GM19193 (cell line): Measurements from ENCODE around the gene BAHCC1.

Source experiments
- POLR2A ChIP-seq: IDR thresholded peaks from 4 replicates; pipeline ENCODE4 v1.6.1; 2011; ENCODE audit not compliant: insufficient read depth, insufficient read length; ENCODE audit errors: extremely low read depth

BAHCC1 gene

DNA sequence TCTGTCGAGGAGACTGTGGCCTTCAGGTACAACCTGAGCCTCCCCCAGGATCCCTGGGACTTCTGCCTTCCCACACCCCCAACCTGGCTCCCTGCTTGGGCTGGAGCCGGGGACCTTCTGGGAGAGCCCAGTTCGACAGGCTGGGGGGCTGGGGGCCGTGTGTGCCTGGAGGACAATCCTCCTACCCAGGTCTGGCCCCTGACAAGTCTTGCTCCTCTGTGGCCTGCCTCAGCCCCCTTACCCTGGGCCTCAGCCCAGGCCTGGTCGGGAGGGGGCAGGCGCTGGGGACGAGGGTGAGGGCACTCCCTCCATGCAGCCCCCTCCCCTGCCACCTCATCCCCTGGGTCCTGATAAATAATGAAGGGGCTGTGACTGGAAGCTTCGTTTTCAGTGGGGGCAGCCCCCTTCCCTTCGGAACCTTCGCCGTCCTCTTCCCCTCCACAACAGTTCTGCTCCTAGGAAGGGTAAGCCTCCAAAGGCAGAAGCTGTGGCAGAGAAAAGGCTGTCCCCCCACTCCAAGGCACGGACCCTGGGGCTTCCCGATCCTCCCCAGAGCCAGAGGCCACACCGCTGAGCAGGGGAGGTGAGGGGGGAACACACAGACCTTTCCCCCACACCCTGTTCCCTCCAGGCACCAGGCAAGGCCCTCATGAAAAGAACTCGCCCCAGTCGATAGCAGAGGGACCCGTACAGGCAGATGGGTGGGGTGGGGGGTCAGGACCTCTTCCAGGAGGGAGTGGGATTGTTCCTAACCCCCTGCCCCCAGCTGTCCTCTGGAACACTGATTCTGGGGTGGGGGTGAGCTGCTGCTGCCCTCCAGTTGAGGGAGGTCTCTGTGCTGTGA, 5.0 kb upstream of the BAHCC1 start:
- TF ChIP-seq POLR2A, result no peak

DNA sequence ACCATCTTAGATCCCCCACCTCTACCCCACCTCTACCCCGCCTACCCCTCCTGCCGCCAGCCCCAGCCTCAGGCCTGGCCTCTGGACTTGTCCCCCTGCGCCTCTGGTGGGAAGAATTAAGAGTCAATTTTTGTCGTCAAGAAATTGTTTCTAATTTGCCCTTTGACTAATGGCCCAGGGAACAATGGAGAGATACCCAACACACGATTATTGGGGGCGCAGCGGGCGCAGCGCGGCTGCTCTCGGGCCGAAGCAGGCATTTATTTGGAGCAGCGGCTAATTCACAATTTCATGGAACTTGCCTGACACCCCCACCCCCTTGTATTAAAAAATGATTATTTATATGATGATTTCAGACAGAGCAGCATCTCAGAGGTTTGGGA, 4.4 kb upstream of the BAHCC1 start:
- TF ChIP-seq POLR2A, result no peak

DNA sequence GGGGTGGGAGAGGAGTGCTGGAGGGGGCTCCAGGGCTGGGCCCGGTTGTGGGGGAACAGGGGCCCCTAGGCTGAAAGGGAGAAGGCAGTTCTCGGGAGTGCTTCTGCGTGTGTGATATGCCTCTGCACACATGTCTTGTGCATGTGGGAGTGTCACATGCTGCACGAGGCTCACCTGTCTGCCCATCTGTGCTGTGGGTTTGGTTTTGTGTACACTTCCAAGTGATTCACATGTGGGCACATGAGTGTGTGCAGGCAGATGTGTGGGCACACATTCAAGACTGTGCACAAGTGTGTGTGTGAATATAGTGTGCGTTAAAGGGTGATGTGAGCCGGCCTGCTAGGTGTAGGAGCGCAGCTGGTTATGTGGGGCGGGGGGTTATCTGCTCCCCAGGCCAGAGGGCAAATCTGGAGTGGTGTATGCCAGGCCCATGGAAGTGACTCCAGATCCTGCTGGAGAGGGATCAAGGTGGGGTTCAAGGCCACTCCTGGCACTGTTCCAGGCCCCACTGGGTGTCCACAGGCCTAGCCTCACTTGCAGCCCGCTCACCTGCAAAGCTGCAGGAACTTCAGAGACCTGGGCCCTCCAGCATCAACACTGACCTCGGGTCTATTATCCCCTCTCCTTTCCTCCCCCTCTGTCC, 3.8 kb upstream of the BAHCC1 start:
- no peak for TF ChIP-seq POLR2A

DNA sequence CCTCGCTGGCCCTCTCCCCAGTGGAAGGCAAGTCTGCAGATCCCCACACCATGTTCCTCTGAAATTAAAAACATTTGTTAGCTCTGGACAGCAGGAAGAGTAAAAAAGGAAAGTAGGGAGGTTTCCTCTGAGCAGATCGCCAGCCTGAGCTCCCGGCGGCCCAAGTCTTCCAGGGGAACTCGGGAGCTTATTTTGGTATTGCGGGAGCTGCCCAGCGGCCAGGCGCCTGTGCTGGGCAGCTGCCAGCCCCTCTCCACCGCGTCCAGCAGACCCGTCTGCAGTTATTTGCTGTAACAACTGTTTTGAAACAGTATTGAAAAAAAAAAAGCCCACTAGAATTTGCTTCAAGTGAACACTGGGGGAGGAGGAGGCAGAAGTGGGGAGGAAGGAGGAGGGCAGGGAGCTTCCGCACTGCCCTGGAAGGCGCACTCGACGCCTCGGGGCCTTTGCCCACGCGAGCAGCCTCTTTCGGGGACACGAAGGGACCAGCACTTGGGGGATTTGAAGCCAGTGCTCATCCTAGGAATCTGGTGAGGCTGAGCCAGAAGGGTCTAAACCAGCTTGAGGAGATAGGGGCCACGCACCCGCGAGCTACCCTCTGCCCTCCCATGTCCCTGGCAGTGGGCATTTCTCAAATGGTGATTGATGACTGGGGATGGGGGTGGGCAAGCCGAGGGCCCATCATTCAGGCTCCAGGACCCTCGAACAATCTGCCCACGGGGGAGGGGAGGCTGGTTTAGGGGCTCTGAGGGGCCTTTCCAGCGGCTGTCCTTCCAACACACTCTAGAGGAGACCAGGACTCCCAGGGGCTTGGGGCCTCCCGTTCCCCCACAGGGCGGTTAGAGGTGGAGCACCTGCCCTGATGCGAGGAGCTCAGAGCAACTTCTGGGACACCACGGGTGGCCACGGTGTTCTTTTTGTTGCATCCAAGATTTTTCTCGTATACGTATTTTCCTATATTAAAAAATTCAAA, 3.0 kb upstream of the BAHCC1 start:
- TF ChIP-seq POLR2A, result no peak

DNA sequence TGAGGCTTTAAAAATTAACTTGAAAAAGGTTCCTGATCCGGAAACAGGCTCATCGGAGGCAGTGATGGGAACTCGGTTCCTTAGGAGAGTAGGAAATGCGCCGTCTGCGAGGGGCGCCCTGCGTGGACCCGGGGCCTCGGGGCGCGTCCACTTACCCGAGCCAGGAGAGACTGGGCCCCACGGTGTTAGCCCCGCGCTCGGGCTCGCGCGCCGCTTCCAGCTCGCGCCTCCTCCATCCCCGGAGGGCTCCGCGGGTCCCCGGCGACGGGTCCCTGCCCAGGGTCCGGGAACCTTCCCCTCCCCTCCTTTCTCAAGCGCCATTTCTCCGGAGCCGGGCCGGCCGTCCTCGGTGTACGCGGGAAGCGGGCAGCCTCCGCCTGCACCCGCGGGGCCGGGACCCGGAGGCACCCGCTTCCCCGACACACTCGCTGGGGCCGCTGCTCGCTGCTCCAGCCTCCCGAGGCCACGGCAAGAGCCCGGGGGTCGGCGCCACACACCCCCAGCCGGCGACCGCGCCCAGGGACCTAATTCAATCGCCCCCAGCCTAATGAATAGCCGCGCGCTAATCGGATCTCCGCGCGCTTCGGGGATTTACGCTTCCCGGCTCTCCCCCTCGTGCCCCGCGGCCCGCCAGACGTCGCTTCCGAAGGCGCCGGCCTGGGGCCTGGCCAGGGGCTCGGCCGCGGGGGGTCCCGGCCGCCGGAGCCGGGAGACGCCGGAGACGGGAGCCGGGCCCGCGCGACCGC, 2.2 kb upstream of the BAHCC1 start:
- TF ChIP-seq POLR2A, result no peak

DNA sequence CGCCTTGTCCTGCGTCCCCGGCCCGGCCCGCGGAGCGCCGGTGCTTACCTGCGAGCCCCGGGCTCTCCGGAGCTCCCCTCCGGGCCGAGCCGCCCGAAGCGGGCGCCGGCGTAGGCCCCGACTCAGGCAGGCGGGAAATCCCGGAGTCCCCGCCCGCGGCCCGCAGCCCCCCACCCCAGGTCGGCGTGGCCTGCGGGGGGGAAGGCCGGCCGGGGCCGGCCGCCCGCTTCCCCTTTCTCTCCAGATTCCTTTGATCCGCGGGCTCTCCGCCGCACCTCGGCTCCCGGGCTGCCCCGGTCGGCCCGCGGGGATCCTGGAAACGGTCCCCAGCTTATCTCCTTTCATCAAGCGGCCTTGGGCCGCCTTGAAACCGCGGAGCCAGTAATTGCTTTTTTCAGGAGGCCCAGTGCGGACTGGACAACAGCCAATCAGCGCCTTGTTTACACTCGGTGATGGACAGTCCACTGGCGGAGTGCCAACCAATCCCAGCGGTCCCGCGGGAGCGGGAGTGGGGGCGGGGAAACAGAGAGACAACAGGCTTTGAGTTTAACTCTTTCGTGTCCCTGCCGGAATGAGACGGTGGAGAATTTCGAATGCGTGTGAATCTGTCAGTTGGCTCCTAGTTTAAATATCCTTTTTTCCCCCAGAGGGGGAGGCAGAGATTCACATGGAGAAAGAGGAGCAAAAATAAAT, 1.4 kb upstream of the BAHCC1 start:
- no peak for TF ChIP-seq POLR2A

DNA sequence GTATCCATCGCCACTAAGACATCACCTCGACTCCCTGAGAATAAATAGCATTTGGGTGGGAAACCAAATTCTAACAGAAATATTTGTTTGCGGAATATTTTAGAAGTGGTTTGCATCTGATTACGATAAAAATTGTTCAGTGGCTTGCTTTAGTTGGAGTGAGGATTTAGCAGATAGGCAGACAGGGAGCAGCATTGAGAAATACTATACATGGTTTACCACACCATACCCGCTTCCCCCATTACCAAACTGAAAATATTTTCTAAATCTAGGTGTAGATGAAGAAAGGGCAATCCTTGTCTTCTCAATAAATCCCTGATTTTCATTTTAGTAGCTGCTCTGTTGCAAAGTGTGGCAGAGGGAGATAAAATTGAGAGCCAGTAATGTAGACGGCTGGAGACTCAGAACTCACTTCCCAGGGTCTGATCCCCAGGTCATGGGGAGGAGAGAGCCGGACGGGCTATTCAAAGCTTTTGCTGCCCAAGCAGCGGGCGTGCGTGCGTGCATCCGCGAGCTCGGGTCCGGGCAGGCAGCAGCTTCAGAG, 808 bp upstream of the BAHCC1 start:
- TF ChIP-seq POLR2A, result no peak

DNA sequence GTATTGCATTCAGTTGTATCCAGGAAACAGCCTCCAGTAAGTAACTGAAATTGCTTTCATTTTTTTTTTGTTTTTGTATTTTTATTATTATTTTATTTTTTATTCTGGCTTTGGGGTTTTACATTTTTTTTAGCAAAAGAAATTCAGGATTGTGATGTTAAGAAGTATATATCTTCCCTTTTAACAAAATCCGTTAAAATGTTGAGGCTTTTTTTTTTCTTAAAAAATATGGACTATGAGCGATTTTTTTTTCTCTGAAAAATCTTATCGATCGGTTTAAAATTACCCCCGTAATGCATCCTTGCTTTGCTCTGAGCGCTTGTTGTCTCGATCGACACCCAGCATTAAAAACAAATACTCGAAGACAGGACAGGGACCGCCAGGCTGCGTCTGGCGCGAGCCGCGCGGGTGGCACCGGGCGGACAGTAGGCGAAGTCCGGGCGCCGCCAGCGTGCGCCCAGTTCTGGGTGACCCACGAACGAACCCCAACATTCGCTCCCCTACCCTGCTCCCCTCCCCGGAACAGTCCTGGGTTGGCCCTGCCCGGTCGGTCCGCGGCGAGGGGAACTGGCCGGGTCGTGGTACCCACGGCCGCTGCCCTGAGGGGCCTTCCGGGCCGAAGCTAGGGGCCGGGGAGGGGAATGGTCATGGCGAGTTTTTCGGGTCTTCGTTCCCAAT, 482 bp downstream of the BAHCC1 start:
- TF ChIP-seq POLR2A, result no peak

DNA sequence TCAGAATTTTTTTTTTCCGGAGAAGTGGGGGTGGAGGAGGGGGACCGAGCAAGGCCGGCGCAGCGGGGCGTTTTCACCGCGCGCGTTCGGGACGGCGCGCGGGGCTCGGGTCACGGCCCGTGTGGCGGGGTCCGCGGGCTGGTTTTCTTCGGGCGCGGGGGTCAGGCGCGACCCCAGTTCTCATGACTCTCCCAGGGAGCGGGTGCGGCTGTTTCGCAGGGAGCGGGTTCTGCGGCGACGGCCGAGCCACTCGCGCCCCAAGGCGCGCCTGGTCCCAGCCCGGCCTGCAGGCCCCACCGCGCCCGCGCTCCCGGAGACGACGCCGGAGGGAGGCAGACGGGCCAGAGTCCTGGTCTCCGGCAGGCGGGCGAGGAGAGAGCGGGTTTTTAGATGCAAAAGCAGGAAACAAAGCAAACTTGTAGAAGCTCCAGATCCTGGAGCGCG, 1.0 kb downstream of the BAHCC1 start:
- no peak for TF ChIP-seq POLR2A

DNA sequence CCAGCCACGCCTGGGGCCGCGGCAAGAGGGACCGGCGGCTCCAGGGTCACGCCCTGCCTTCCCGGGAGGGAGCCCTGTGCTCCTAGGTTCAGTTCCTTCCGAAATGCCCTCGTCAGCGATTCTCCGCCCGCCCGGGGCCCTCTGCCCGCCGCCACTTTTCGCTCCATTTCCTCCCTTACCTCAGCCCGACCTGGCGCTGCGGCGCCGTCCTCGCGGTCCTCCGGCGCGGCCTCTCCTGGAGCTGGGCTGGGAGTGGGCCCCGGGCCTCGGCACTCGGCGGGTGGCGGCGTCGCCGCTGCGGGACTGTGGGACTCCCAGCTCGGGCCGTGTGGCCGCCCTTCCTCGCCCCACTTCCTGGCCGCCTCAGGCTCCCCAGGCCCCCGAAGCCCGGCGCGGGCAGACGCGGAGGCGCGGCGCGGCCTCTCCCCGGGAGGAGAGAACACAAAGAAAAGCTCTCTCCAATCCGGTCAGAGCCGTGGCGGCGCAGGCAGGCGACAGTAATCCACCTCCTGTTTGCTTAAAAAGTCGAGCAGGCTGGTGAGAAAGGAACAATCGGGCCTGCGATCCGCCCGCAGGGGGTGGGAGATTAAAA, 1.6 kb downstream of the BAHCC1 start:
- TF ChIP-seq POLR2A, result no peak

DNA sequence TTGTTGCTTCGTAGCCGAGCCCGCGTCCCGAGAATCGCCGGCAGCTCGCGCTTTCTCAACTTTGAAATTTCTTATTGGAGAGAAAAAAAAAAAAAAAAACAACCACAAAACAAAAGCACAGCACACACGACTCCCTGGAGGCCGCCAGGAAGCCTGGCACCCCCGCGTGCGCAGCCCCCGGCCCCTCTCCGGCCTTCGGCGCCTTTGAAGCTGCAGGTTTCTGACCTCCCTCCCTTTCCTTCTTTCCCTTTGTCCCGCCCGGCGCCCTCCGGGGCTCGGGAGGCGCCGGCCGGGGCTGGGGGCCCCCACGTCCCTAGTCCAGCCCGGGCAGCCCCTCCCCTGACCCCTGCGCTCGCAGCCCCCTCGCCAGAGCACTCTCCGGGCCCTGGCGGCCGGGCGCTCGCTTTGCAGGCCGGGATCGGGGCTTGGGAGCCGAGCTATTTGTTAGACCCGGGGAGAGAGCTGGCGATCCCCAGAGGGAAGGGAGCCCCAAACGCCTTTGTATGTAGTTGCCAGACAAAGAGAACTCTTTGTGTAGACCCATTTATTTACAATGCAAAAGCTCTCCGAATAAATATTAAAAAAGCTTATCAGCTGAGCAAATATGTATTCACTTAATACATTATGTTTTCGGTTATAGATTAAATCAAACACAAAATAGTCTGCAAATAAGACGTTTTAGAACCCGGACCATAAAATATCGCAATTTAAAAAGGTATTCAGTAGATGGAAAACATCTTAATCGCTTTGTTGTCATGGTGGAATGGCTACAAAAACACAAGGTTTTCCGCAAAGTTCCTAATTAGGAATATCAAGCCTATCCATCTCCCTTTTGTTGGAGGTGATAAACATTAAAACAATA, 2.3 kb downstream of the BAHCC1 start:
- no peak for TF ChIP-seq POLR2A
